PC-3 (cell line): Measurements from ENCODE around the gene RABL6. TPM values are rescaled to one million over a fixed set of nuclear protein-coding genes. Genes with fewer than 3 reads are reported as not detected.

ENCODE experiments used
- ATAC-seq: fragments of 200-7000 bp; cut with Tn5 transposase; 2 replicates; pipeline ENCODE4 v1.9.1; 2020; ENCODE audit warnings: mild to moderate bottlenecking, moderate library complexity
- BruUV-seq: library from RNA; stranded (reverse); fragments of 400-500 nt; replicated peaks from 2 replicates; lab custom pipeline; 2021; lab: Mats Ljungman, UMichigan
- CTCF ChIA-PET: fragments of 300-600 bp; sonication (Branson Sonifier 250); formaldehyde crosslinking; loops from one replicate; lab custom pipeline; 2022; ENCODE audit warnings: antibody characterized with exemption; lab: Charles Lee
- POLR2A ChIA-PET: fragments of 300-600 bp; sonication (Branson Sonifier 250); formaldehyde crosslinking; loops from one replicate; lab custom pipeline; 2022; ENCODE audit warnings: antibody characterized with exemption; ENCODE audit not compliant: unreplicated experiment; lab: Charles Lee
- DNase-seq: peaks from one replicate; pipeline ENCODE4 v3.0.0-alpha.2; 2015
- H2AFZ ChIP-seq: fragments of 300-600 bp; sonication (generic); 2 replicates; pipeline ENCODE4 v1.6.0; 2016; ENCODE audit warnings: antibody characterized with exemption, low read length
- H3F3A ChIP-seq: fragments of 300-600 bp; sonication (generic); one replicate; pipeline ENCODE4 v1.6.0; 2017; ENCODE audit warnings: antibody characterized with exemption, low read length, control low read depth, mild to moderate bottlenecking; ENCODE audit not compliant: unreplicated experiment
- H3K27ac ChIP-seq: fragments of 300-600 bp; sonication (generic); 2 replicates; pipeline ENCODE4 v1.5.1; 2016; ENCODE audit warnings: mild to moderate bottlenecking, low read length
- H3K27me3 ChIP-seq: fragments of 300-600 bp; sonication (generic); 2 replicates; pipeline ENCODE4 v1.6.1; 2016; ENCODE audit warnings: low read length, mixed read lengths
- H3K36me3 ChIP-seq: fragments of 300-600 bp; sonication (generic); 2 replicates; pipeline ENCODE4 v1.6.1; 2016; ENCODE audit warnings: low read depth, mixed run types, low read length, mixed read lengths
- H3K4me1 ChIP-seq: fragments of 300-600 bp; sonication (generic); 2 replicates; pipeline ENCODE4 v1.5.1; 2016; ENCODE audit warnings: low read length; ENCODE audit not compliant: insufficient read depth
- H3K4me2 ChIP-seq: fragments of 300-600 bp; sonication (generic); 2 replicates; pipeline ENCODE4 v1.6.0; 2016; ENCODE audit warnings: low read length
- H3K4me3 ChIP-seq: fragments of 300-600 bp; sonication (generic); 2 replicates; pipeline ENCODE4 v1.5.1; 2016; ENCODE audit warnings: mild to moderate bottlenecking, low read length, mixed read lengths
- H3K79me2 ChIP-seq: fragments of 300-600 bp; sonication (generic); 2 replicates; pipeline ENCODE4 v1.6.1; 2017; ENCODE audit warnings: low read length, mixed read lengths
- H3K9ac ChIP-seq: fragments of 300-600 bp; sonication (generic); 2 replicates; pipeline ENCODE4 v1.6.0; 2016; ENCODE audit warnings: mild to moderate bottlenecking, low read length
- H3K9me2 ChIP-seq: fragments of 300-600 bp; sonication (generic); replicated peaks from 2 replicates; pipeline ENCODE4 v1.6.1; 2016; ENCODE audit warnings: mixed run types, low read length, mixed read lengths
- H3K9me3 ChIP-seq: fragments of 300-600 bp; sonication (generic); 2 replicates; pipeline ENCODE4 v1.6.1; 2016; ENCODE audit warnings: low read length, mixed read lengths
- H4K20me1 ChIP-seq: fragments of 300-600 bp; sonication (generic); 2 replicates; pipeline ENCODE4 v1.6.1; 2016; ENCODE audit warnings: low read length, mixed read lengths
- EZH2 ChIP-seq: fragments of 300-600 bp; sonication (generic); IDR thresholded peaks from one replicate; pipeline ENCODE4 v1.6.1; 2017; ENCODE audit warnings: antibody characterized with exemption, mild to moderate bottlenecking, low read length; ENCODE audit not compliant: unreplicated experiment
- EZH2phosphoT487 ChIP-seq: fragments of 300-600 bp; sonication (generic); IDR thresholded peaks from 2 replicates; pipeline ENCODE4 v1.6.1; 2018; ENCODE audit warnings: mild to moderate bottlenecking, antibody characterized with exemption, low read length, borderline replicate concordance
- intact Hi-C: fragments of 100-400 bp; cut with micrococcal nuclease; formaldehyde crosslinking; loops from 2 replicates; pipeline ENCODE4 v1.9.0; 2023
- total RNA-seq: library from RNA; depleted of rRNA; stranded (reverse); fragments of >200 nt; gene quantifications from 2 replicates; pipeline ENCODE4 v1.2.3, GENCODE V29; 2014
- TF ChIP-seq, protein P1 (sequence below): fragments of 300-600 bp; sonication (generic); conservative IDR thresholded peaks from 2 replicates; pipeline ENCODE4 v1.5.1; 2017; ENCODE audit warnings: antibody characterized with exemption, low read depth, mild to moderate bottlenecking, low read length

RABL6 gene
- total RNA-seq, 1 experiment from 2014 or later: 84.3 TPM

DNA sequence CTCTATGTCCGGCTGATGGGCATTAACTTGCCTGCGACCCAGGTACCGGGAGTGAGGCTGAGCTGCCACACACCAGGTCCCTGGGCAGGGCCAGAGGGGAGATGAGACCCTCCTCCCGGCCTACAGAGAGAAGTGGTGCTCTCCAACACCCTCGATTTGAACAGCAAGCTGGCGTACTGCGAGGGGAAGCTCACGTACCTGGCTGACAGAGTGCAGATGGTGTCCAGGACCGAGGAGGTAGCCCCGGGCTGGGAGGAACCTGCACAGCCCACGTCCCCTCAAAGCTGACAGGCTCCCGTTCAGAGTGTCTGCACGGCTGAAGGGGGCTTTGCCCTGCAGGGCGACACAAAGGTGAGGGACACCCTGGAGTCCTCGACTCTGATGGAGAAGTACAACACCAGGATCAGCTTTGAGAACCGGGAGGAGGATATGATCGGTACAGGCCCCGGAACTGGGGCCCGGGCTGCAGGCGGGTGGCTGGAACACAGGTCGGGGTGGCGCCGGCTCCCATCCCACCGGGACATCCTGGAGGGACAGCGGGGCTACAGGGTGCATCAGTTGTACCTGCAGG, 1.0 kb upstream of the RABL6 start:
- Histone ChIP-seq H3K36me3 (peaks cover 8% of the 10 kb centered on the region; the same call in 1 of the 2 replicates), H3K9me3 (no peaks in the 10 kb centered on the region), H4K20me1 (peaks cover 7% of the 10 kb centered on the region; the same call in 1 of the 2 replicates), H3K79me2 (peaks cover 51% of the 10 kb centered on the region), H3K4me1 (peaks cover 17% of the 10 kb centered on the region), H3K4me3 (peak overlapping the region; percentile 85), H3K27me3 (no peaks in the 10 kb centered on the region), H2AFZ (peak overlapping the region; percentile 95), H3K27ac (no peak overlapping the region), H3K9ac (peak overlapping the region; percentile 91), H3F3A (no peaks in the 10 kb centered on the region), H3K4me2 (peak overlapping the region; percentile 98), H3K9me2 (no peaks in the 10 kb centered on the region)
- intact Hi-C loops: no loop called here
- ChIA-PET CTCF (interaction anchor here (0.7 kb wide), 1 partner anchor 37 kb away, joined by 3 read pairs; no protein-coding TSS in a partner anchor), POLR2A (no interaction called here)
- DNase-seq (no peak), ATAC-seq (peak; percentile 16)
- TF ChIP-seq EZH2: no peak
- no peak for TF ChIP-seq EZH2phosphoT487
- TF ChIP-seq, protein P1, sequence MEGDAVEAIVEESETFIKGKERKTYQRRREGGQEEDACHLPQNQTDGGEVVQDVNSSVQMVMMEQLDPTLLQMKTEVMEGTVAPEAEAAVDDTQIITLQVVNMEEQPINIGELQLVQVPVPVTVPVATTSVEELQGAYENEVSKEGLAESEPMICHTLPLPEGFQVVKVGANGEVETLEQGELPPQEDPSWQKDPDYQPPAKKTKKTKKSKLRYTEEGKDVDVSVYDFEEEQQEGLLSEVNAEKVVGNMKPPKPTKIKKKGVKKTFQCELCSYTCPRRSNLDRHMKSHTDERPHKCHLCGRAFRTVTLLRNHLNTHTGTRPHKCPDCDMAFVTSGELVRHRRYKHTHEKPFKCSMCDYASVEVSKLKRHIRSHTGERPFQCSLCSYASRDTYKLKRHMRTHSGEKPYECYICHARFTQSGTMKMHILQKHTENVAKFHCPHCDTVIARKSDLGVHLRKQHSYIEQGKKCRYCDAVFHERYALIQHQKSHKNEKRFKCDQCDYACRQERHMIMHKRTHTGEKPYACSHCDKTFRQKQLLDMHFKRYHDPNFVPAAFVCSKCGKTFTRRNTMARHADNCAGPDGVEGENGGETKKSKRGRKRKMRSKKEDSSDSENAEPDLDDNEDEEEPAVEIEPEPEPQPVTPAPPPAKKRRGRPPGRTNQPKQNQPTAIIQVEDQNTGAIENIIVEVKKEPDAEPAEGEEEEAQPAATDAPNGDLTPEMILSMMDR: no peak
- BruUV-seq: no TSS peak

DNA sequence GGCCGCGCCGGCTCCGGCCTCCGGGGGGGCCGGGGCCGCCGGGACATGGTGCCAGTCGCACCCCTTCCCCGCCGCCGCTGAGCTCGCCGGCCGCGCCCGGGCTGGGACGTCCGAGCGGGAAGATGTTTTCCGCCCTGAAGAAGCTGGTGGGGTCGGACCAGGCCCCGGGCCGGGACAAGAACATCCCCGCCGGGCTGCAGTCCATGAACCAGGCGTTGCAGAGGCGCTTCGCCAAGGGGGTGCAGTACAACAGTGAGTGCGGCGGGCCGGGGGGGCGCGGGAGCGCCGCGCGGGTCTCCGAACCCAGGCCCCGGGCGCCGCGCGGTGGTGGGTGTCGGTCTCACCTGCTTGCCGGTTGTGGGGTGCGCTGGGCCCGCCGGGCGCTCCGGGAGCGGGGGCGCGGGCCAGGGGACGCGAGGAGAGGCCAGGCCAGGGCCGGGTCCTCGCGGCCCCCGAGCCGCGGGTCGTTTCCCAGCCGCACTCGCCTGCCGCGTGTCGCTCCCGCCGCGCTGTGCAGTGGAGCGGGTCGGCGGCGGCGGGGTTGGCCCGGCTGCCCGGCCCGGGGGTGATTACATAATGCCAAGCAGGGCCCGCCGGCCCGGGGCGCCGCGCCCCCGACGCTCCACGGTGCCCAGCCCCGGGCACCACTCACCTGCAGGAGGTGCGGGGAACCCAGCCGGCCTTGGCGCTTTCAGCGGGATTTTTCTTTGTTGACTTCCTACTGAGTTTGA, 492 bp downstream of the RABL6 start:
- ChIA-PET CTCF (no interaction called here), POLR2A (no interaction called here)
- H3K36me3 ChIP-seq: peaks cover 8% of the 10 kb centered on the region; the same call in 1 of the 2 replicates
- H3K4me2 ChIP-seq: peak overlapping the region; percentile 93
- H3F3A ChIP-seq: no peaks in the 10 kb centered on the region
- H3K27me3 ChIP-seq: no peaks in the 10 kb centered on the region
- TF ChIP-seq EZH2 (no peak), EZH2phosphoT487 (no peak)
- TF ChIP-seq, protein P1: no peak
- H3K9me3 ChIP-seq: no peaks in the 10 kb centered on the region
- H3K4me3 ChIP-seq: peak overlapping the region; percentile 72
- H4K20me1 ChIP-seq: peaks cover 7% of the 10 kb centered on the region; the same call in 1 of the 2 replicates
- peak overlapping the region; percentile 86 for H3K9ac ChIP-seq
- intact Hi-C loops: no loop called here
- H3K9me2 ChIP-seq: no peaks in the 10 kb centered on the region
- H3K4me1 ChIP-seq: peaks cover 17% of the 10 kb centered on the region
- no TSS peak for BruUV-seq
- H3K27ac ChIP-seq: no peak overlapping the region
- 0 out of 2 replicates have a peak overlapping the region, but pooled peaks have one; percentile 42 for H2AFZ ChIP-seq
- no peak for DNase-seq
- ATAC-seq: peak; percentile 18
- H3K79me2 ChIP-seq: peaks cover 66% of the 10 kb centered on the region
